WERI-Rb-1 (cell line): ENCODE measurements around the gene GALNT6.
A peak's percentile ranks its signal among the peaks of the same experiment; 100 is the strongest.

Experiments used
- DNase-seq: peaks from one replicate; pipeline ENCODE4 v3.0.0-alpha.2; 2020
- H3K27ac ChIP-seq: fragments of 250-450 bp; sonication (Bioruptor Pico); 2 replicates; pipeline ENCODE4 v1.5.1; 2020; ENCODE audit warnings: mild to moderate bottlenecking, moderate library complexity
- H3K27me3 ChIP-seq: fragments of 250-450 bp; sonication (Bioruptor Pico); 2 replicates; pipeline ENCODE4 v1.5.1; 2021; ENCODE audit warnings: mild to moderate bottlenecking, low read depth, moderate library complexity; ENCODE audit not compliant: insufficient read depth, severe bottlenecking
- H3K36me3 ChIP-seq: fragments of 250-450 bp; sonication (Bioruptor Pico); 2 replicates; pipeline ENCODE4 v1.5.1; 2020; ENCODE audit warnings: mild to moderate bottlenecking, moderate library complexity
- H3K4me3 ChIP-seq: 2 replicates; pipeline ENCODE4 v1.5.1; 2011; ENCODE audit warnings: low read depth, mild to moderate bottlenecking, control low read depth, low read length
- H3K9me3 ChIP-seq: fragments of 250-450 bp; sonication (Bioruptor Pico); 2 replicates; pipeline ENCODE4 v1.5.1; 2021; ENCODE audit warnings: mild to moderate bottlenecking, moderate library complexity; ENCODE audit not compliant: severe bottlenecking
- TF ChIP-seq, protein P1 (sequence below): IDR thresholded peaks from 2 replicates; pipeline ENCODE4 v1.5.1; 2011; ENCODE audit warnings: low read depth, mild to moderate bottlenecking, control low read depth, inconsistent platforms, low read length

The GALNT6 gene

DNA sequence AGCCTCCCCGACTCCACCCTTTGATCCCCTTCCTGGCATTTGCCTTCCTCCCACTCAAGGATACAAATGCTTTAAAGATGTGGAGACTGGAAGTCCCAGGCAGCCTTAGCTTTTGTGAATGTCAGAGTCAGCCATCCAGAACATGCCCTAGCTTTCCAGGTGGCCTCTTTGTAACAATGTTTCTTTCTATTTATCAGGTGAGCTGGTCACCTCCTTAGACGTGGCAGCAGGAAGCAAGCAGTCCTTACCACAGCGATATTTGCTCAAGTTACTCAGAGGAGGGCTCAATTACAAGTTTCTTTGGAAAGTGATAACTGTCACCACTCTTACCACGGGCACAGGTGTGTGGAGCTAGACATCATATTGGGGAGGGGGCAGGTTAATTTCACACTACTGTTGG lies 4.9 kb downstream of the GALNT6 start:
- Histone ChIP-seq H3K36me3 (no peaks in the 10 kb centered on the region), H3K9me3 (no peaks in the 10 kb centered on the region), H3K27ac (no peak overlapping the region), H3K4me3 (no peak overlapping the region), H3K27me3 (no peaks in the 10 kb centered on the region)
- DNase-seq: no peak
- TF ChIP-seq, protein P1, sequence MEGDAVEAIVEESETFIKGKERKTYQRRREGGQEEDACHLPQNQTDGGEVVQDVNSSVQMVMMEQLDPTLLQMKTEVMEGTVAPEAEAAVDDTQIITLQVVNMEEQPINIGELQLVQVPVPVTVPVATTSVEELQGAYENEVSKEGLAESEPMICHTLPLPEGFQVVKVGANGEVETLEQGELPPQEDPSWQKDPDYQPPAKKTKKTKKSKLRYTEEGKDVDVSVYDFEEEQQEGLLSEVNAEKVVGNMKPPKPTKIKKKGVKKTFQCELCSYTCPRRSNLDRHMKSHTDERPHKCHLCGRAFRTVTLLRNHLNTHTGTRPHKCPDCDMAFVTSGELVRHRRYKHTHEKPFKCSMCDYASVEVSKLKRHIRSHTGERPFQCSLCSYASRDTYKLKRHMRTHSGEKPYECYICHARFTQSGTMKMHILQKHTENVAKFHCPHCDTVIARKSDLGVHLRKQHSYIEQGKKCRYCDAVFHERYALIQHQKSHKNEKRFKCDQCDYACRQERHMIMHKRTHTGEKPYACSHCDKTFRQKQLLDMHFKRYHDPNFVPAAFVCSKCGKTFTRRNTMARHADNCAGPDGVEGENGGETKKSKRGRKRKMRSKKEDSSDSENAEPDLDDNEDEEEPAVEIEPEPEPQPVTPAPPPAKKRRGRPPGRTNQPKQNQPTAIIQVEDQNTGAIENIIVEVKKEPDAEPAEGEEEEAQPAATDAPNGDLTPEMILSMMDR: no peak

GRCh38 chr12:51383269-51383905 lies 7.8 kb downstream of the GALNT6 start:
- TF ChIP-seq, protein P1: no peak
- H3K27me3 ChIP-seq: no peaks in the 10 kb centered on the region
- no peaks in the 10 kb centered on the region for H3K9me3 ChIP-seq
- peak; percentile 27 for DNase-seq
- peak overlapping the region; percentile 9; the same call in 1 of the 2 replicates for H3K27ac ChIP-seq
- H3K36me3 ChIP-seq: no peaks in the 10 kb centered on the region
- H3K4me3 ChIP-seq: no peak overlapping the region

DNA sequence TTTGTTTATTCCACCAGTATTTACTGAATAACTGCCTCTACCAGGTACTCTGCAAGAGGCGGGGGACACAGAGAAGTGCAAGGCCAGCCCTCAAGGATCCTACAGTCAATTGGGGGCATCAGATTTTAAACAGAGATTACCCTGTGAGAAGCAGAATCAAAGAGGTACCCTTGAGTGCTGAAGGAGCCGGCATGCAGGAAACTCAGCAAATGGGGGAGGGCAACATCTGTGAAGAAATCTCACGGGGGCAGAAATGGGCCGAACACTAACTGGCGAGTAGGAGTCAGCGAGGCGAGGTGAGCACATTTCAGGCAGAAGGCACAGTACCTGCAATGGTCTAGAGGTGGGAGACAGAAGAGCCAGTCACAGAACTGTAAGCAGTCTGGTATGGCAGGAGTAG lies 9.0 kb downstream of the GALNT6 start:
- Histone ChIP-seq H3K9me3 (no peaks in the 10 kb centered on the region), H3K4me3 (no peak overlapping the region), H3K27me3 (no peaks in the 10 kb centered on the region), H3K36me3 (no peaks in the 10 kb centered on the region), H3K27ac (no peak overlapping the region)
- DNase-seq: no peak
- TF ChIP-seq, protein P1: no peak

DNA sequence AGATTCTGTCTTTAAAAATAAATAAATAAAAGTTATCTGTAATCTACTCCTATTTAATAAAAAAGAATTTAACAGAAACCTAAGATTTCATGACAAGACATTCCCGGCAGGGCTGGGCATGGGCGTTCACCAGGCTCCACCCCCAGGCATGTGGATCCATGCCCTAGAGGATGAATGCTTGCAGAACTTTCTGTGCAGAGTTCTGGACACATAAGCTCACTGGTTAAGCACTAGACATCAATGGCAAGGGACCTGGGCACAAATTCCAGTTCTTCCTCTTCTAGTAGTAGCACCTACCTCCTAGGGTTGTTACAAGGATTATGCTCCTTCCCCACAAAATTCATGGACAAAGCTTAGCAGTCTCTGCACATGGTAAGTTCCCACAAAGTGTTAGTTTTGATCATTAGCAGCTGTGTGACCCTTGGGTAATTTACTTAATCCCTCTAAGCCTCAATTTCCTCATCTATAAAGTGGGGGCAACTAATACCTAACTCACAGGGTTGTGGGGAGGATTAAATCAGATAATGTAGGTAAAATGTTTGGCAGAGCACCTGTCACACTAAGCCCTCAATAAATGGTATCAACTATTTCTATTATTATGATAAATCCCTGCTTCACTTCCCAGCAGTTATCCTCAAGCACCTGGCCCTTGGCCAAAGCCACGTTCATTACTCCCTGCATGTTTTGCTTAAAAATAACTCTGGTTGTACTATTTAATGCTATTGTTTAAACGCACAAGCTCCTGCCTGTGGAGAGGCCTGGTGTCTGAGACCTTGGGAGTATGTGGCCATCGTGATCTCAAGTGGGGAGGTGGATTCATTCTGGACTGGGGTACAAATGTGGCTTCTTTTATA lies 9.8 kb downstream of the GALNT6 start:
- TF ChIP-seq, protein P1: no peak
- DNase-seq: no peak
- Histone ChIP-seq H3K4me3 (no peak overlapping the region), H3K9me3 (no peaks in the 10 kb centered on the region), H3K36me3 (no peaks in the 10 kb centered on the region), H3K27me3 (no peaks in the 10 kb centered on the region), H3K27ac (no peak overlapping the region)

- H3K27me3 ChIP-seq: no peaks in the 10 kb centered on the region
- H3K27ac ChIP-seq: no peak overlapping the region
- no peak for DNase-seq
- no peaks in the 10 kb centered on the region for H3K36me3 ChIP-seq
- TF ChIP-seq, protein P1: no peak
- H3K9me3 ChIP-seq: no peaks in the 10 kb centered on the region
- H3K4me3 ChIP-seq: no peak overlapping the region
Observed at GRCh38 chr12:51379571-51379970, 11.6 kb downstream of the GALNT6 start.
